ENCODE measurements around the gene CHST3.

GRCh38 chr10:72026278-72027111 is 62.3 kb downstream of the CHST3 start:
- no peak for TF ChIP-seq CTCF (IDR thresholded peaks at IDR 0.05)
- no peak for TF ChIP-seq POLR2A (IDR thresholded peaks at IDR 0.05; ENCODE audit: low read depth)
- TF ChIP-seq EP300 (IDR thresholded peaks at IDR 0.05): no peak
